Sigmoid colon (tissue), 4 donors: Measurements from ENCODE around the gene CCL28.

ENCODE experiments used
- EP300 ChIP-seq, 4 donors: sonication (generic); formaldehyde crosslinking; IDR thresholded peaks; one replicate each; pipeline ENCODE4 v1.6.1; 2017; ENCODE audit warnings: antibody characterized with exemption in 4 of 4
- POLR2A ChIP-seq, 2 donors: fragments of 450-650 bp; IDR thresholded peaks; one replicate each; pipeline ENCODE4 v1.6.1; 2016; ENCODE audit warnings: antibody characterized with exemption in 2 of 2, mild to moderate bottlenecking in 2 of 2, moderate library complexity in 2 of 2
- POLR2AphosphoS5 ChIP-seq, 4 donors: sonication (generic); formaldehyde crosslinking; IDR thresholded peaks; one replicate each; pipeline ENCODE4 v1.6.1; 2017; ENCODE audit warnings: antibody characterized with exemption in 4 of 4
- TF ChIP-seq, protein P1 (sequence below), 4 experiments: fragments of 450-650 bp in 3 of 4; fragments of 200-600 bp in 1 of 4; IDR thresholded peaks; one replicate each; pipeline ENCODE4 v1.5.1; 2016 to 2019; ENCODE audit warnings: antibody characterized with exemption in 4 of 4, mild to moderate bottlenecking in 3 of 4, moderate library complexity in 2 of 4

DNA sequence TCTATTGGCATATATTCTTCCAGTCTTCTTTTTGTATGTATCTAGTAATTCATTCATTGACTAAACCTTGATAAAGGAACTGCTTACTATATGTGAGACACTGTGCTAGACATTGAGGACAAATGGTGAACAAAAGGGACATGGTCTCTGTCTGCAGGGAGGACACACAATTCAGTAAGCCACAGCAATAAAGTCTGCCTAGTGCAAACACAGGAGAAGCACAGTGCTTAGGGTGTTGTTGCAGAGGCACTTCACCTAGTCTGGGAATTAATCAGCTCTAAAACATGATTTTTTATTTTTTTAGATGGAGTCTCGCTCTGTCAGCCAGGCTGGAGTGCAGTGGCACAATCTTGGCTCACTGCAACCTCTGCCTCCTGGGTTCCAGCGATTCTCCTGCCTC lies 6.4 kb upstream of the CCL28 start:
- TF ChIP-seq POLR2A (IDR thresholded peaks at IDR 0.05) (no peak), POLR2AphosphoS5 (IDR thresholded peaks at IDR 0.05) (no peak), EP300 (IDR thresholded peaks at IDR 0.05) (no peak)
- TF ChIP-seq, protein P1, sequence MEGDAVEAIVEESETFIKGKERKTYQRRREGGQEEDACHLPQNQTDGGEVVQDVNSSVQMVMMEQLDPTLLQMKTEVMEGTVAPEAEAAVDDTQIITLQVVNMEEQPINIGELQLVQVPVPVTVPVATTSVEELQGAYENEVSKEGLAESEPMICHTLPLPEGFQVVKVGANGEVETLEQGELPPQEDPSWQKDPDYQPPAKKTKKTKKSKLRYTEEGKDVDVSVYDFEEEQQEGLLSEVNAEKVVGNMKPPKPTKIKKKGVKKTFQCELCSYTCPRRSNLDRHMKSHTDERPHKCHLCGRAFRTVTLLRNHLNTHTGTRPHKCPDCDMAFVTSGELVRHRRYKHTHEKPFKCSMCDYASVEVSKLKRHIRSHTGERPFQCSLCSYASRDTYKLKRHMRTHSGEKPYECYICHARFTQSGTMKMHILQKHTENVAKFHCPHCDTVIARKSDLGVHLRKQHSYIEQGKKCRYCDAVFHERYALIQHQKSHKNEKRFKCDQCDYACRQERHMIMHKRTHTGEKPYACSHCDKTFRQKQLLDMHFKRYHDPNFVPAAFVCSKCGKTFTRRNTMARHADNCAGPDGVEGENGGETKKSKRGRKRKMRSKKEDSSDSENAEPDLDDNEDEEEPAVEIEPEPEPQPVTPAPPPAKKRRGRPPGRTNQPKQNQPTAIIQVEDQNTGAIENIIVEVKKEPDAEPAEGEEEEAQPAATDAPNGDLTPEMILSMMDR (IDR thresholded peaks at IDR 0.05) = no peak
